Right cardiac atrium (tissue), 5 donors: Measurements from ENCODE around the gene AOPEP. TPM values are rescaled to one million over a fixed set of nuclear protein-coding genes. Genes with fewer than 3 reads are reported as not detected.

ENCODE experiments used
- ATAC-seq, 2 donors: fragments of 200-7000 bp; cut with Tn5 transposase; one replicate each; pipeline versions ENCODE4 v1.8.0 to v1.9.1; 2020; ENCODE audit warnings: moderate library complexity in 2 of 2, mild to moderate bottlenecking in 1 of 2
- DNase-seq, 3 donors: peaks; one replicate each; pipeline ENCODE4 v3.0.0-alpha.2; 2020
- H3K27ac ChIP-seq: one replicate; pipeline ENCODE4 v1.5.1; 2013; ENCODE audit warnings: mild to moderate bottlenecking, low read length, control low read depth, moderate library complexity
- H3K27me3 ChIP-seq: one replicate; pipeline ENCODE4 v1.6.1; 2013; ENCODE audit not compliant: control insufficient read depth, insufficient read depth
- H3K4me1 ChIP-seq: one replicate; pipeline ENCODE4 v1.6.1; 2013; ENCODE audit warnings: low read length; ENCODE audit not compliant: control insufficient read depth, insufficient read depth
- H3K4me3 ChIP-seq: one replicate; pipeline ENCODE4 v1.5.1; 2013; ENCODE audit warnings: low read length, control low read depth
- H3K9me3 ChIP-seq: one replicate; pipeline ENCODE4 v1.6.1; 2013; ENCODE audit warnings: low read length; ENCODE audit not compliant: control insufficient read depth
- WGBS: extraction: QIAGEN DNeasy Blood & Tissue Kit; methylation state at CpG from one replicate; pipeline ENCODE4 v1.1.7; 2013; 5-methylcytosine and 5-hydroxymethylcytosine counted together
- intact Hi-C, 4 donors: fragments of 100-400 bp; cut with DNase I; formaldehyde crosslinking; loops; one replicate each; pipeline versions ENCODE4 v1.11.0 to v1.14.0; 2022 to 2023
- polyA plus RNA-seq: library from polyadenylated mRNA; stranded (reverse); fragments of 200-250 nt; gene quantifications from one replicate; pipeline ENCODE4 v1.2.3, GENCODE V29; 2013
- total RNA-seq, 4 donors: library from RNA; stranded (reverse); fragmentation: NEBNext Ultra II Directional; extraction: Animal tissue kit (Norgen Biotek cat#: 25700); gene quantifications; one replicate each; pipeline ENCODE4 v1.2.1, GENCODE V29; 2021
- donor health status: healthy with polysubstance abuse.
- donor health status: DM: no; HTN: yes; CAD: no.
- donor health status: DM: no; HTN: no; CAD: no.
- donor health status: DM: no; HTN: yes; CAD: no; lungs with severe emphysema.
- donor health status: DM: yes; HTN: yes; CAD: no.

The AOPEP gene
- total and polyA plus RNA-seq, 5 donors: 124 to 170 (median 154) TPM

DNA sequence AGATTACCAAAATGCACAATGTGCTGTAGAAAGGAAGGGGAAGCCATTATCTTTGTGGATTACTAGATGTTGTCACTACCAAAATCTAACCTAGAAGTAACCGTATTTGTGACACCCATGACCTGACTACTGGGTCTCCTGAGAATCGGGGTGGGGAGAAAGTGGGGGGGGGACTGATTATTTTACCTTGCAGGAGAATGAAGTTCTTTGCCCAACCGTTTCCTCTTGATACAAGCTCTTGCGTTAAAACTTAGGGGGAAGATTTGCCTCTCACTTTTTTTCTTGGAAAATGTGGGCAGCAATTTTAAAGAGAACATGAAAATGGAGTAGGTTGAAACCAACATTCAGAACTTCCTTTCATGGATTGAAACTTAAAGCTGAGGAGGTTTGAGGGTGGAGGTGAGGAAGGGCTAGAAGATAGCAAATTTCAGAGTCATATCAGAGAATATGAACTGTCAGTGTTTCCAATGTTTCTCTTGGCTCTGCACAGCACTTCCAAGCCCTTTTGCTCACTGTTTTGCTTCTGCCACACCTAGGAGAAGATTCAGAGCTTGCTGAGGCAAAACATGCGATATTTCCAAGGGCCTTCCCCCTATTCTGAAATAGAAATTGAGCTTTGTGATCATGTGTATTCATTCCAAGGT, 280.8 kb downstream of the AOPEP start:
- ATAC-seq (peak; percentile 36 to 77), DNase-seq (no peak)
- Histone ChIP-seq H3K4me1 (no peaks in the 10 kb centered on the region), H3K9me3 (no peaks in the 10 kb centered on the region), H3K27ac (peak overlapping the region; percentile 83), H3K4me3 (peak overlapping the region; percentile 94), H3K27me3 (no peaks in the 10 kb centered on the region)
- 24% methylated on average over 5 of the region's 5 CpGs for WGBS
- intact Hi-C loops: loop anchor here in 2 of 4 donors (5.0 to 10.0 kb wide), 4 partner anchors 47 to 225 kb away; no protein-coding TSS in a partner anchor

GRCh38 chr9:95008151-95008771, 281.8 kb downstream of the AOPEP start:
- H3K4me3 ChIP-seq: peak overlapping the region; percentile 94
- peak in 1 of 2 donors; percentile 41 for ATAC-seq
- 32% methylated on average over 15 of the region's 15 CpGs for WGBS
- no peaks in the 10 kb centered on the region for H3K27me3 ChIP-seq
- no peaks in the 10 kb centered on the region for H3K9me3 ChIP-seq
- no peak for DNase-seq
- no peaks in the 10 kb centered on the region for H3K4me1 ChIP-seq
- intact Hi-C loops: loop anchor here in 2 of 4 donors (5.0 to 10.0 kb wide), 4 partner anchors 47 to 226 kb away; no protein-coding TSS in a partner anchor
- peak overlapping the region; percentile 99 for H3K27ac ChIP-seq

DNA sequence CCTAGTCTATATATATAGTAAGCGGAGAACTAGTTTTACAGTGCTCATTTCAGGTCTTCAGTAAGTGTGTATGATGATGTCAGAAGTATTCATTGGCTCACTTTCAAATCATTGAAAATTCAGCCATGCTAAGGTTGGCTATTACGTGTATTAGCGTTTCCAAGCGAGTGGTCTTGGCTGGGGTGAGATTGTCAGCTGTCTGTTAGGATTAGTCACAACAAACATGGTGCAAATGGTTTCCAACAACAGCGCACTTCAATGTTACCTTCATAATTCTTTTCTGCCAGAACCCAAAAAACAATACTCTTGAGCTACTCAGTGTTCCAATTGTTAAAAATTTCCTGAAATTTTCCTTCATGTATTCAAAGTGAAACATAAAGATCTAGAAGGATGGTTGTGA, 283.0 kb downstream of the AOPEP start:
- ATAC-seq (peak in 1 of 2 donors; percentile 9), DNase-seq (no peak)
- H3K4me3 ChIP-seq: no peak overlapping the region
- H3K27ac ChIP-seq: peak overlapping the region; percentile 87
- H3K27me3 ChIP-seq: no peaks in the 10 kb centered on the region
- 60% methylated on average over 5 of the region's 5 CpGs for WGBS
- intact Hi-C loops: loop anchor here in 2 of 4 donors (5.0 to 10.0 kb wide), 4 partner anchors 45 to 227 kb away; no protein-coding TSS in a partner anchor
- H3K4me1 ChIP-seq: no peaks in the 10 kb centered on the region
- no peaks in the 10 kb centered on the region for H3K9me3 ChIP-seq

DNA sequence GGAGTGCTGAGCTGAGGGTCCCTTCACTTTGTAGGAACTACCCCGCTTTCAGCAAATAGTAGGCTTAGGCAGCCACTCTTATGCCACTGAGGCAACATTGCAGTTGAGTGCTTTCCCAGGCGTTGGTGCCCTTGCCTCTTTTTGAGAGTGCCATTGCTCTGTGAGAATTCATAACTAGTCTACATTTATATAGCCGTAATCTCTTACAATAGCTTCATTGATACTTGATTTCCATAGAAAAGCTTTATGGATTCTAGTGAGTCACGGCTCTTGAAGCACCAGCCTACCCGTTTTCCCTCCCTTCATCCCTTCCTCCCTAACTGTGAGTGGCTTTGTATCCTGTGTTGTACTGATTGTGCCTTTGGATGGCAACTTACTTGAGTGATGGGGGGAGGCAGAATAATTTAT, 283.9 kb downstream of the AOPEP start:
- intact Hi-C loops: no loop called here
- H3K27me3 ChIP-seq: no peaks in the 10 kb centered on the region
- WGBS: 68% methylated on average over 5 of the region's 5 CpGs
- no peaks in the 10 kb centered on the region for H3K4me1 ChIP-seq
- H3K27ac ChIP-seq: peak overlapping the region; percentile 83
- no peak for ATAC-seq
- no peak overlapping the region for H3K4me3 ChIP-seq
- H3K9me3 ChIP-seq: no peaks in the 10 kb centered on the region
- no peak for DNase-seq

GRCh38 chr9:95012035-95012708, 285.7 kb downstream of the AOPEP start:
- intact Hi-C loops: no loop called here
- 58% methylated on average over 7 of the region's 7 CpGs for WGBS
- ATAC-seq (no peak), DNase-seq (no peak)
- no peak overlapping the region for H3K4me3 ChIP-seq
- H3K4me1 ChIP-seq: no peaks in the 10 kb centered on the region
- H3K27ac ChIP-seq: no peak overlapping the region
- no peaks in the 10 kb centered on the region for H3K27me3 ChIP-seq
- H3K9me3 ChIP-seq: no peaks in the 10 kb centered on the region

DNA sequence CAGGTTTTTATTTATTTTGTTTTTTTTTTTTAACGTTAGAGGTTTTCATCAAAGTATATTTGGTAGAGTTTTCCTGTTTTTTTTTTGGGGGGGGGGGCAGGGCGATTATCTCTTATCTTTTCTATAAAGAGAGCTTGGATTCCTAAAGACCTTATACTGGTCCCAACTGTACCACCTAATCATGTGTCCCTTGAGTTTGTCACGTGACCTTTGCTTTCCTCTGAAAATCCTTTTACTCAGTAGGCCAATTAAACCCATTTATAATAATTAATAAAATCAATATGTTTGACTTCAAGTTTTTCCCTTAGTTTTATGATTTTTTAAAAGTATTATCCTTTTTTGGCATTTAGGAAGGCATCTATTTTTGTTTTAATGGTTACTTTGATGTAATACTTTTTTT, 286.4 kb downstream of the AOPEP start:
- no peaks in the 10 kb centered on the region for H3K9me3 ChIP-seq
- H3K4me3 ChIP-seq: no peak overlapping the region
- intact Hi-C loops: no loop called here
- no peaks in the 10 kb centered on the region for H3K27me3 ChIP-seq
- WGBS: 56% methylated on average over 3 of the region's 3 CpGs
- no peak overlapping the region for H3K27ac ChIP-seq
- no peak for ATAC-seq
- DNase-seq: no peak
- H3K4me1 ChIP-seq: no peaks in the 10 kb centered on the region

- ATAC-seq: no peak
- WGBS: 58% methylated on average over 2 of the region's 2 CpGs
- no peaks in the 10 kb centered on the region for H3K9me3 ChIP-seq
- H3K4me1 ChIP-seq: peaks cover 13% of the 10 kb centered on the region
- intact Hi-C loops: no loop called here
- H3K27me3 ChIP-seq: no peaks in the 10 kb centered on the region
- DNase-seq: no peak
- H3K27ac ChIP-seq: no peak overlapping the region
- H3K4me3 ChIP-seq: no peak overlapping the region
Measured at GRCh38 chr9:95014917-95015316, 288.4 kb downstream of the AOPEP start.

DNA sequence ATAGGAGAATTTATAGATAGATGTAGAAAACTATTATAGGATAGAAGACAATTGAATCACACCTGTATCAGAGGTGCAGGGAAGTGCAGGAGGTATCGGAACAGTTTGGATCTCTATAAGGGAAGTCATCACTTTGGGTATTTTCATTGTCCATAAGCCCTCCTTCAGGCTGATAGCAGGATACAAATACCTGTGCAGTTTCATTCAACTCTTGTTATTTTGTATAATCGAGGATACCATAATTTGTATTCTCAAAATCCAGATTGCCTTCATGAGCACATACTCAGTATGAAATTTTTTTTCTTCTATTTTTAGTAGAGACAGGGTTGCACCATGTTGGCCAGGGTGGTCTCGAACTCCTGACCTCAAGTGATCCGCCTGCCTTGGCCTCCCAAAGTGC, 289.1 kb downstream of the AOPEP start:
- no peaks in the 10 kb centered on the region for H3K27me3 ChIP-seq
- H3K9me3 ChIP-seq: no peaks in the 10 kb centered on the region
- 91% methylated on average over 4 of the region's 4 CpGs for WGBS
- DNase-seq (no peak), ATAC-seq (no peak)
- H3K4me1 ChIP-seq: peaks cover 16% of the 10 kb centered on the region
- intact Hi-C loops: no loop called here
- no peak overlapping the region for H3K27ac ChIP-seq
- H3K4me3 ChIP-seq: no peak overlapping the region

- 70% methylated on average over 1 of the region's 1 CpG for WGBS
- intact Hi-C loops: no loop called here
- no peak overlapping the region for H3K27ac ChIP-seq
- no peaks in the 10 kb centered on the region for H3K9me3 ChIP-seq
- no peaks in the 10 kb centered on the region for H3K27me3 ChIP-seq
- no peak overlapping the region for H3K4me3 ChIP-seq
- ATAC-seq (no peak), DNase-seq (no peak)
- peaks cover 18% of the 10 kb centered on the region for H3K4me1 ChIP-seq
Measured at GRCh38 chr9:95017062-95017461, 290.6 kb downstream of the AOPEP start.

DNA sequence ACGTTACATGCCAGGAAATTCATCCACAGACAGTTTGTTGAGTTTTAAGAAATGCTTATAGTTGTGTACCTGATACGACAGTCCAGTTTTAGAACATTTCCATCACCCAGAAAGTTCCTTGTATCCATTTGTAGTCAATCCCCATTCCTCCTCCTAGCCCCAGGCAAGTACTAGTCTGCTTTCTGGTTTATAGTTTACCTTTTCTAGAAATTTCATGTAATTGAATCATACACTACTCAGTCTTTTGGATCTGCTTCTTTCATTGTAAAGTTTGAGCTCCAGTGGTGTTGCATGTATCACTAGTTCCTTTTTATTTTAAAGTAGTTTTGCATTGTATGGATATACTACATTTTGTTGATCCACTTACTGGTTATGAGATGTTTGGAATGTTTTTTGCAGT, 291.2 kb downstream of the AOPEP start:
- no peak for DNase-seq
- no peaks in the 10 kb centered on the region for H3K27me3 ChIP-seq
- H3K9me3 ChIP-seq: no peaks in the 10 kb centered on the region
- peaks cover 18% of the 10 kb centered on the region for H3K4me1 ChIP-seq
- ATAC-seq: no peak
- intact Hi-C loops: no loop called here
- peak overlapping the region; percentile 26 for H3K27ac ChIP-seq
- WGBS: 79% methylated on average over 2 of the region's 2 CpGs
- no peak overlapping the region for H3K4me3 ChIP-seq
